ENCODE measurements around the gene JAK1.

GRCh38 chr1:64986903-64987871 lies 20.8 kb upstream of the JAK1 start:
- no peak for TF ChIP-seq MYC (IDR thresholded peaks at IDR 0.05; ENCODE audit: borderline replicate concordance, low read length)
- TF ChIP-seq CTCF (IDR thresholded peaks at IDR 0.05) = no peak
- no peak for TF ChIP-seq CBX2 (IDR thresholded peaks at IDR 0.05; ENCODE audit: borderline replicate concordance, low read depth)
- TF ChIP-seq EP300 (IDR thresholded peaks at IDR 0.05) = peak in 1 of 2 experiments; percentile 28; a peak in 1 of 5 replicates
- no peak for TF ChIP-seq CHD2 (IDR thresholded peaks at IDR 0.05; ENCODE audit: low read length, partially characterized antibody)
- no peak for TF ChIP-seq POLR2A (IDR thresholded peaks at IDR 0.05; ENCODE audit: low read length)
- no peak for TF ChIP-seq HMGXB4 (CRISPR knock-in tag; IDR thresholded peaks at IDR 0.05; ENCODE audit: borderline replicate concordance)
- no peak for TF ChIP-seq RNF2 (IDR thresholded peaks at IDR 0.05; ENCODE audit: borderline replicate concordance, low read depth)
- TF ChIP-seq RCOR1 (IDR thresholded peaks at IDR 0.05; ENCODE audit: low read depth, low read length) = no peak
- TF ChIP-seq MAX (IDR thresholded peaks at IDR 0.05) = no peak
- no peak for TF ChIP-seq HDAC2 (IDR thresholded peaks at IDR 0.05)
- no peak for TF ChIP-seq PHF8 (IDR thresholded peaks at IDR 0.05; ENCODE audit: borderline replicate concordance, low read depth)
- TF ChIP-seq NFE2L2 (conservative IDR thresholded peaks at IDR 0.05; ENCODE audit: low read length) = no peak
